Activated T-cell treated with anti-CD3 and anti-CD28 coated beads for 1 hour (primary cell): ENCODE measurements around the gene CDK5RAP2.
"Not testable (repeated sequence)": the region's sequence is repeated elsewhere in the genome, so short reads cannot be mapped to it uniquely, and the experiment has no call there.

Experiments used
- DNase-seq: peaks from one replicate; pipeline ENCODE4 v3.0.0-alpha.2; 2020; ENCODE audit warnings: low read depth

CDK5RAP2 gene

DNA sequence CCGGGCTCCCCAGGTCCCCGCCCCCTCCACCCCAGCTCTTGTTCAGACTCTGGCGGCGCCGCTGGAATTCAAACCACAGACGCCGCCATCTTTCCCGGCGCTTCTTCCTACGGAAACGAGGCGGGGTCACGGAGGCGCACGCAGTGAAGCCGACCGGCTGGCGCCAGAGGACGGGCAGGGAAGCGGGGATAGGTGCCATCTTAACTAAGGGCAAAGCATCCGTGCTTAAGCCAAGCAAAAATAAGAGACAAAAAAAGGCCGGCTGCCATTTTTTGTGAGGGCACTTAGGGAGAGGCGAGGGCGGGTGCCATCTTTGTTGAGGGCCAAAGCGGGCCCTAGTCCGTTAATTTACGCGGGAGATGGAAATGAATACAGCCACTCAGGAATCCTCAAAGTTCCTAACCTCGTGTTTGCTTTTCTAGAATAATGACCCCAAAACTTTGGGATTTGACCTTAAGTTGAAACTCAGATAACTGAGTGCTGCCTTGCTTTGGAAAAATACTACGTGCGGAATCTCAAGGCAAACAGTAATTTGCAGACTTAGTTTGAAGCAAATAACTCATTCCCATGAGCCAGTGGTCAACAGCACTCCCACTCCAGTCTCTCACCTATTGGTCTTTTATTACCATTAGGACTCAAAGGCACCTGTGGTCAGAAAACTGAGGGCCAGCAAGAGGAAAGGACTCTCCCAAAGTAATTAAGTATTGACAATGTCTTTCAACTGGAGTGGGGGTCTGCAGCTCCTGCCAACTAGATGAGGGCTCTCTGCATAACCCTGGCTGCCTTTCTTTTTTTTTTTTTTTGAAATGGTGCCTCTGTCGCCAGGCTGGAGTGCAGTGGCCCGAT is at the start of gene CDK5RAP2:
Gene CDK5RAP2, minus strand, starts transcription at position 117 of the 846 bp plus-strand sequence. CDS start 189 bp downstream, outside the sequence.
- peak; percentile 80 for DNase-seq

DNA sequence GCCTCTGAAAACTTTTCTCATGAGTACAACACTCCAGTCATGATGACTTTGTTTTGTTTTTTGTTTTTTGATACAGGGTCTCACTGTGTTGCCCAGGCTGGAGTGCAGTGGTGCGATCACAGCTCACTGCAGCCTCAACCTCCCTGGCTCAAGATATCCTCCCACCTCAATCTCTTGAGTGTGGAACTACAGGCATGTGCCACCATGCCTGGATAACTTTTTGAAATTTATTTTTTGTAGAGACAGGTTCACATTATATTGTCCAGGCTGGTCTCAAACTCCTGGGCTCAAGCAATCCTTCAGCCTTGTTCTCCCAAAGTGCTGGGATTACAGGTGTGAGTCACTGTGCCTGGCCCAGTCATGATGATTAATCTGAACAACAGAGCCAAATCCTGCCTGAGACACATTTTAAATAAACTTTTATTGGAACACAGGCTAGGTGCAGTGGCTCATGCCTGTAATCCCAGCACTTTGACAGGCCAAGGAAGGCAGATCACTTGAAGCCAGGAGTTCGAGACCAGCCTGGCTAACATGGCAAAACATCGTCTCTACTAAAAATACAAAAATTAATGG is 49.0 kb upstream of the CDK5RAP2 start:
- not testable (repeated sequence) for DNase-seq

DNA sequence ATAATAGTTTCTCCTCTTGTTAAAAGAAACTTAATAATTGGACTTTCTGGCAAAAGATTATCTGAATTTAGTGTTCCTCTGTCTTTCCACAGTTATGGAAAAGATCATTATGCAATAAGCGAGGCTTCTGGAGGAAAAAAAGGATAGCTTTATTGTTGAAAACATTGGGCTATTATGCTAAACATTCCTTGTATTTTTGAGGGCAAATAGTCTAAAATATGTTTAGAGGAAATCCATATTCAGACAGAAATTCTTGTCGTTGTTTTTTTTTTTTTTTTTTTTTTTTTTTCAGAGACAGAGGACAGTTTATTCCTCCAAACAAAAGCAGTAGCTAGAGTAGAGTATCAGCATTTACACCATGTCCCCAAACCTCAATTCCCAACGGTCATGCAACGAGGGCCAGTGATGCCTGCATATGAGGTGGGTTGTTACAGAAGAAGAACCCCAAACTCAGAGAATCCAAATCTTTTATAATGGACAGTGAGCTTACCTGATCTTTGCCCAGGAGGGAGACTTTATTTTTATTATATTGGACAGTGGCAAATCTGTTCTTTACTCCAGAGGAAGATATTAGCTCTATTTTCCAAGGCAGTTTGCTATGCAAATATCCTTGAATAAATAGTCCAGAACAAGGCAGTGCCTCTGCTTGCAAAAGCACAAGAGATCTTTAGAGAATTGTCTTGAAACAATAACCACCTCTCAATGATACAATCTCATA is 48.4 kb upstream of the CDK5RAP2 start:
- no peak for DNase-seq

DNA sequence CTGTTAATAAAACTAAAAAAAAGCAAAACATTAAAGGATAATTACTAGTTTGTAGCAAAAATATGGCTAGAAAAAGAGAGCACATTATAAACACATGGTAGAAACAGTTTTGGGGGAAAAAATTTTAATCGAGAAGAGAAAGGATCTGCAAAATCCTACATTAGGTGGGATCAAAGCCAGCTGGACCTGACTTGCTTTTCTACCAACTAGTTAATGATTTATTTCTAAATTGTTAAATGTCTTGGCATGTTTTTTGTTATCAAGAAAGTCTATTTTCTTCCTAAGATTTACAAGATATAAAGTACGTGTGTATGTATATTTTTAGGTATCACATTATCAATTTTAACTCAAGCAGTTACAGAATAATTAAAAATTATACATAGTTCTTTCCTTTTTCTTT is 47.1 kb upstream of the CDK5RAP2 start:
- no peak for DNase-seq

DNA sequence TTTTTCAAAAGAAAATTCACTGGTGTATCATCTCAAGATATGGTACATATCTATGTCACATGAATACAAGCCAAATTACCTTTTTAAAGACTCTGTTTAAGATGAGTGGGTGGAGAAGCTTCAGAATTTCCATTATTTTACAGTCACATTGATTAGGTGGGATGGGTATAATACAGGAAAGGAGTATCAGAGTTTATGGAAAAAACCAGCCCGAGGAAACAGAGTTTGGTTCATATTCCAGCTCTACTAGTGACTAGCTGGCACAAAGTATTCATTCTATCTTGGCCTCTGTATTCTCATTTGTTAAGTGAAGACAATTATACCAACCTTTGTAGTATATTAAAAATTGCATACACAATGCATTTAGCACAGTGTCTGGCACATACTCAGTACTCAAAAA is 46.5 kb upstream of the CDK5RAP2 start:
- no peak for DNase-seq

DNA sequence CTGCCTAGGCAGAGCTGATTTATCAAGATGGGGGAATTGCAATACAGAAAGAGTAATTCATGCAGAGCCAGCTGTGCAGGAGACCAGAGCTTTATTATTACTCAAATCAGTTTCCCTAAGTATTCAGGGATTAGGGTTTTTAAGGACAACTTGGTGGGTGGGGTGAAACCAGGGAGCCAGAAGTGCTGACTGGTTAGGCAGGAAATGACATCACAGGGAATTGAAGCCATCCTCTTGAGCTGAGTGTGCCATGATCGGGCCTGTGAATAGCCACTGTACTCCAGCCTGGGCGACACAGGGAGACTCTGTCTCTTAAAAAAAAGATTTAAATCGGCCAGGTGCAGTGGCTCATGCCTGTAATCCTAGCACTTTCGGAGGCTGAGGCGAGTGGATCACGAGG is 45.3 kb upstream of the CDK5RAP2 start:
- no peak for DNase-seq

DNA sequence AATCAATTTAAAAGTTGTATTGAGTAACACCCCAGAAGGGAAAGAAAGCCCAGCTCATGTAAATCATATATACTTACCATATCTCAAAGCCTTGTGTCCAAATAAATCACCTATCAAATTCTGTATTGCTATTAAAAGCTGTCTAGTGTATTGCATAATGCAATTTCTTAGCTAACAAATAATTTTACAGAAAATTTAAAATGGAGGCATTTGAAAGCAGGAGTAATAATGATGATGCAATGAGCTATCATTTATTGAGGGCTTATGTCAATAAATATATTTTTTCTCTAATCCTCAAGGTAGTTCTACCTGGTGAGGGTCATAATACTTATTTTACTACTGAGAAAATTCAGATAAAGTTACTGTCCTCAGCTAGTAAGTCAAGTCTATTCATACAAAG is 42.8 kb upstream of the CDK5RAP2 start:
- no peak for DNase-seq

DNA sequence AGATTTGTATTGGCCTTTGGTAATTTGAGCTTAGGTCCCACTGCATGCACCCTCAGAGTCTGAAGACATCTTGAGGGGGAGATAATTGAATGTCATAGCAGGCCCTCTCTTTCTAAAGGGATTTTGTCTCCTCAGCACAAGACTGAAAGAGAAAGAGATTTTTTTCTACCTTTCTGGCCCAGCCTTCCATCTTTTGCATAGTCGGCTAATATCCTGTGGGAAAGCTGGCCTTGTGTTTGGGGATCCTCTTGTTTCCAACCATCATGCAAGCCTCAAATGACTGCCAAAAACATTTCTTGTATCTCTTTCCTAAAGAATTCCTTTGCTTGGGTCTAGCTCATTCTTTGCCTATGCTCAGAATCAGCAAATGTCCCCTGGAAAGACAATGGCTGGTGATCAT is 42.0 kb upstream of the CDK5RAP2 start:
- no peak for DNase-seq

DNA sequence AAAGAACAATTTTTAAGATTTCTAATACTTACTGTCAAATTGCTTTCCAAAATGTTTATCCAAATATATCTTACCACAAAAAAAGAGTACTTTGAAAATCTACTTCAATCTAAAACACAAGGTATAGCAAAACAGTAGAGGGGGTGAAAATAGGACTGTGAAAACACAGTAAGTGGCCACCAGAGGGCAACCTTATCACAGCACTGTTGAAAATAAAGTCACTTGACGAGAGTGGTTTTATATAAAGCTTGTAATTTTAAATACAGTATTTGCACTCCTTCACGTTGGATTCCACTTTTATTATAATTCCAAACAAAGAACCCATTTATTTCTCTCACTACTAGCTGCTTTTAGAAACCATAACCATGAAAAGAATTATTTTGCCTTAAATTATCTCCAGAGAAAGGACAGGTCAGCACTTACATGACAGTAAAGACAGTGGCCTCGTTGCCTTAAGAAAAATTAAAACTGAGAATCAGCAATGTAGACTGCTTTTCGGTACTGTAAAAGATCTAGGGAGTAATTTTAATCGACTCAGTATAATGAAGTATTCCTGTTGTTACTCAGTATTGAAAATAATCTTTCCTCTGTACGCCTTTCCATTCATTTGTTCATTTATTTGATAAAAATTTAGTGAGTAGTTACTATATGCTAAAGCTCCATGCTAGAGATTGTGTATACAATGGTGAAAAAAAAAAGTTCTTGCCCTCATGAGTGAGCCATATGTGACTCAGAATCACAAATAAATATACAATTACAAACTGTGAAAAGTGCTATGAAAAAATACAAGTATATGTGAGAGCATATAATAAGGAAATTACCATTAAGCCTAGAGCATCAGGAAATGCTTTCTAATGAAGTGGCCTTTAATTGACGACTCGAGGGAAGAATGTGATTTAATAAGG is 40.0 kb upstream of the CDK5RAP2 start:
- DNase-seq = peak; percentile 30

DNA sequence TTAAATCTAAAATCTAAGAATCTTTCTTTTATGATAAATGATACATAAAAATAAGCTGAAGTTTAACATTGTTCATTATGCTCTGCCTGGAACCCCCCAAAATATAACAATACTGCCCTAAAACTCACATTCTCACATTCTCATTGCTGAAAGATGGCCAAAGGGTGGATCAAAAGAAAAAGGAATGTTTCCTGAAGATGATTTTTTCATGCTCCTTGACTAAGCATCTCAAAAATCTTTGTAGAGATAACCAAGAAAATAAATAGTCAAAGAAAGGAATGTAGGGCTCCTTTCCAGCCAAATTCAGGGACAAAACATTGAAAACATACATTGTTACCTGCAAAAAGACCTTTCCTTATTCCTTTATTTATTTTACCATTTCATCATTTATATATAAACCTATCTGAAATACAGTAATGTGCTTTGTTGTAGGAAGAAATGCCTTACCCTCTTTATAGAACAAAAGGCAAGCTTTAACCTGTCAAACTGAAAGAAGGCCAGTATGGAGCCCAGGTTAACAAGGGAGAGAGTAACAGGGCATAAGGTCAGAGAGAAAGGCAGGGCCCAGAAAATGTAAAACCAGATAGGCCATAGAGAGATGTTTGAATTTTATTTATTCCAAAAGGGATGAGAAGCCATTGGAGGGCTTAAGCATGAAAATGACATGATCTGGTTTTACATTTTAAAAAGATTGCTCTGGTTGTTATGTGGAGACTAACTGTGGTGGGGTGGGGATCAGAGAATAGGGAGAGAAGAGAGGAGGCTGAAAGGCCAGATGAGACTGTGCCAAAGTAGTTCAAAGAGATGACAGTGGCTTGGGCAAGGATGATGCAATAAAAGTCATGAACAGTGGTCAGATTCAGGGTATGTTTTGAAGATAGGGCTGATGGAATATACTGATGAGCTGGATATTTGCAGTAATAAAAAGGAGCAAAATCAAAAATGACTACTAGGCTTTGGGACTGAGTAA is 37.3 kb upstream of the CDK5RAP2 start:
- no peak for DNase-seq

DNA sequence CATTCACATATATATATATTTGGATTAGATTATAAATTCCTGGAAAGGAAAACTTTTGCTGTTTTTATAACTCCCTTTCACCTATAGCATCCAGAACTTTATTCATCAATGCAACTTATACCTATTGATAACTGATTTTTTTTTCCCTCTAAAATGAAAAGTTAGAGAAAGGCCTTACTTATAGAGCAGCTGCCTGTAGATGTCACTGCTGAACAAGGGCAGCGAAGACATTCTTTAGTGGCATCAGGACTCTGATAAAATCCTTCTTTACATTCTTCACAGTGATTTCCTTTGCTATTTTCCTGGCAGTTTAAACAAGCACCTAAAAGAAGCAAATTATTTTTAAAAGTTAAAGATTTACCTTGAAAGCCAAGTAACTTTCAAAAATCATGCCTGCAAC is 32.3 kb upstream of the CDK5RAP2 start:
- no peak for DNase-seq

DNA sequence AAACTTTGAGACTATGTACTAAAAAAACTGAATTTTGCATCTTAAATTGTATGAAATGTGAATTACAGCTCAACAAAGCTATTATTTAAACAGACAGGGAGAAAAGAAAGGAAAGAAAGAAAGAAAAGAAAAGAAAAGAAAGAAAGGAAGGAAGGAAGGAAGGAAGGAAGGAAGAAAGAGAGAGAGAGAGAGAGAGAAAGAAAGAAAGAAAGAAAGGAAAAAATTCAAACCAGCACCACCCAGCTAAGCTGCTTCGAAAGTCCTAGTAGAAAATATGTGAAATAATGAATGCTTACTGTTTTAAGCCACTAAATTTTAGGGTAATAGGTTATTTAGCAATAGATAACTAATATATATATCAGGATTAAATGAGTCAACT is 31.7 kb upstream of the CDK5RAP2 start:
- no peak for DNase-seq

DNA sequence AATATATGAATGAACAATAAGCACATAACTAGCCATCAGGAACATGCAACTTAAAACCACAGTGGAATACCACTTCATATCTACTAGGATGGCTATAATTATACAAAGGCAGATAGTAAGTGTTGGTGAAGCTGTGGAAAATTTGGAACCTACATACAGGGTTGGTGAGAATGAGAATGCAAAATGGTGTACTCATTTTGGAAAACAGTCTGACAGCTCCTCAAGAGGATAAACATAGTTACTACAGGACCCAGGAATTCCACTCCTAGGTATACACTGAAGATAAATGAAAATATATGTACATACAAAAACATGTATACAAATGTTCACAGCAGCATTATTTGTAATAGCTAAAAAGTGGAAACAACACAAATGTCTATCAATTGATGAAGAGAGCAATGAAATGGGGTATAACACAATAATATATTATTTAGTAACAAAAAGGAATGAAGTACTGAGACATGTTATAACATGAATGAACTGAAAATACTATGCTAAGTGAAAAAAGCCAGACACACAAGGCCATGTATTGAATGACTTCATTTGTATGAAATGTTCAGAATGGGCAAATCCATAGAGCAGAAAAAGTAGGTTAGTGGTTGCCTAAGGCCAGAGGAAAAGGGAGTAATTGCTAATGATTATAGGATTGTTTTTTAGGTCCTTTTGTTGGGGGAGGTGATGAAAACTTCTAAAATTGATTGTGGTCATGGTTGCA is 31.2 kb upstream of the CDK5RAP2 start:
- DNase-seq = no peak

DNA sequence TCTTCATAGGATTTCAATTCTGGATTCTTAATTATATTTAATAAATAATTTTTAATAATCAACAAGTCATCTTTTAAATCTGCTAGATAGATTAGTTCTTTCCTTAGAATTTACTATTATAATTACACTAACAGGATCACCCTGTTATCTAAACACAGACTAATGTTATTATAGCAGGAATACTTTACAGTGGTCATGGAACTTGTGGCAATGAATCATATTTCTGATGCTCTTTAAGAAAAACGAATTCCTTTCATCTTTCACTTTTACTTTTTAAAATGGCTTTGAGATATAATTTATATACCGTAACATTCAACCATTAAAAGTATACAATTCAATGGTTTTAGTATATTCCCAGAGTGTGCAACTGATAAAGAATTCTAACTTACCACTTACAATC is 29.7 kb upstream of the CDK5RAP2 start:
- no peak for DNase-seq

DNA sequence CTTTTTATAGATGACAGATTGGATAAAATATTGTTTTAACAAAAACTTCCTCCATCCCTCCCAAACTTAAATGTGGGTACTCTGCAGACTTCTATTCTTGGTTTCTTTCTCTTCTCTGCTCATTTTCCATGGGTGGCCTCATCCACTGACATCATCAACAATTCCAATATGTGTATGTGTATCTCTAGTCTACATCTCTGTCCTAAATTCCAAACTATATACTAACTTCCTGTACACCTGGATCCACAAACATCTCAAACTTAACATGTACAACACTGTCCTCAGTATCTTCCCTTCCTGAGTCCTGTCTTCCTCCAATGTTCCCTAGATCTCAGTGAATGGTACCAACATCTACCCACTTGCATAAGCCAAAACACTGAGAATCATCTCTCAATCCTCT is 28.5 kb upstream of the CDK5RAP2 start:
- DNase-seq = no peak

DNA sequence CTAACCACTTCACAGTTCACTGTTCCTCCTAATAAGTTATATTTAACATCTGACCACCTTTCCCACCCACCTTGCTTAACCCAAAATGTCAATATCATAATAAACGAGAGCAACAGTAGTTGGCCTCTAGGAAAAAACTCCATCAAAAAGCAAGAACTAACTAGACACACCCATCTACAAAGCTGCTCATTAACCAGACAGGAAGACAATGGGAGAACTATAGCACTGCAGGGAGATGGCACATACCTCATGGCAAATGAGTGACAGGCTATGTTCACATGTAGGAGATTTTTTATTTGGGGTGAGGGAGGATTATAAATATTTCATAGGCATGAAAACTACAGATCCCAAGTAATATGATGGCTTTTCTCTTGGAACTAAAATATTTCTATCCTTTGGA is 23.6 kb upstream of the CDK5RAP2 start:
- DNase-seq = no peak

DNA sequence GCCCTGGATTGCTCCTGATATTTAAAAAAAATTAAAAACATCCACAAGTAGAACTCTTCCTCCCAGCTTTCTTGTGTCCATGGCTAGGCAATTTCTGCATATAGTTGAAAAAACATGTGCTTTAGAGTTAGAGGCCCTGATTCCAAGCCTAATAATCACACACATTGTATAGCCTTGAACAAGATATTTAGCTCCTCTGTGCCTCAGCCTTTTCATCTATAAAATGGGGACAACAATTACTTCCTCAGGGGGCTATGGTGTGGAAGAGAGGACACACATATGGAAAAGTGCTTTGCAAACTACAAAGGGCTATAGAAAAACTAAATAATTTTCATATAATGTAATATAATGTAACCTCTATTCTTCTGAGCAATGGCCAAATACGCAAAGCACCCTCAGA is 23.0 kb upstream of the CDK5RAP2 start:
- DNase-seq = no peak

DNA sequence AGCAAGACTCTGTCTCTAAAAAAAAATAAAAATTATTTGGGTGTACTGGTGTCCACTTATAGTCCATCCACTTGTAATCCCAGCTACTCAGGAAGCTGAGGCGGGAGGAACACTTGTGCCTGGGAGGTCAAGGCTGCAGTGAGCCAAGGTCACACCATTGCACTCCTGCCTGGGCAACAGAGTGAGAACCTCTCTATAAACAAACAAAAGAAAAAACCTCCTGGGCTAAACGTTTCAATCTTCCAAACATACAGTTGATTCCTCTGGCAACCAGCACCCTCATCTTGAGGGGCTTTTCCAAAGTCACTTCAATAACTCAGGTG is 13.9 kb upstream of the CDK5RAP2 start:
- no peak for DNase-seq

DNA sequence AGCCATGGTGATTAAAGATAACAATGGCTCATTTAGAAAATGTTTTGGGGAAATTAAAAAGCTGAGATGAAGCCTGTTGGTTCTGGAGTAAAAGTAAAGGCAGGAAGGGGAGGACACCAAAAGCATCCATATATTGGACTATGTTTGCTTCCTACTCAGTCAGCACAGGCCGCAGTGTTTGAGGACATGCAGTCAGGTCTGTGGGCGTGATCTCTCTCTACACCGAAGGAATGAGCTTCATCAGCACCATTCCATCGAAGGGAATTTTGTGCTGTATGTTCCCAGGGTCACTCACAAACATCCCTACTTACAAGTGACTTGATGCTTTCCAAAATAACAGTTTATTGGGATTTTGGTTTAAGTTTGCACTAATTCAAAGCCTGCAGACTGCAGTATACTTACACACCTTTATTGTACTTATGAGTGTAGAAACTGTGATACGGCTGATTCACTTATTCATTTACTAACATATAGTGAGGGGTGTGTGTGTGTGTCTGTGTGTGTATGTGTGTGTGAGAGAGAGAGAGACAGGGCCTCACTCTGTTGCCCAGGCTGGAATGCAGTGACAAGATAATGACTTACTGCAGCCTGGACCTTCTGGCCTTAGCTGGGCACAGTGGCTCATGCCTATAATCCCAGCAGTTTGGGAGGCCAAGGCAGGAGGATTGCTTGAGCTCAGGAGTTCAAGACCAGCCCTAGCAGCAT is 13.4 kb upstream of the CDK5RAP2 start:
- no peak for DNase-seq

DNA sequence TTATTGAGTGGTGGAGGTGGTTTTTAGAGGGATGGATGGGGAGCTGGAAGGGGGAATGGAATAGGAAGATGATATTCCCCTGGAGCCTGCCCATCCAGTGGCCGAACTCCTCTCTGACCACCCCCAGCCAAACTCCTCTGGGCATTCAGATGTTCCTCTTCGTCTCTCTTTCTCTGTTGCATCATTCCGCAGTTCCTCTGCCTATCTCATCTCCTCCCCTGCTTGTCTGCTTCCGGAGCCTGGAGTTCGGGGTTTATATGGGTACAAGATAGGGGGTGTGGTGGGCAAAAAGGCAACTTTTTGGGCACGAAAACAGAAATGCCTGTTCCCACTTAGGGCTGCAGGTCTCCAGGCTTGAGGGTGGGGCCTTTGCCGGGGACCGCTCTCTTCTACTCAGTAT is 12.2 kb upstream of the CDK5RAP2 start:
- no peak for DNase-seq
